ENCODE data around the gene PREP. TPM values are rescaled to one million over a fixed set of nuclear protein-coding genes. Genes with fewer than 3 reads are reported as not detected.

Gene PREP
- polyA plus RNA-seq, 1 of the 3 experiments (the other 2 are of a cell fraction) = 20.9 TPM

GRCh38 chr6:105402939-105403935 is at the start of gene PREP (continued):
- TF ChIP-seq SMC3 (IDR thresholded peaks at IDR 0.05; ENCODE audit: low read depth, low read length) (peak; percentile 56), CTCF (IDR thresholded peaks at IDR 0.05) (peak; percentile 89), RFX5 (IDR thresholded peaks at IDR 0.05; ENCODE audit: low read length) (no peak), NRF1 (IDR thresholded peaks at IDR 0.05; ENCODE audit: low read depth, low read length) (peak; percentile 53), MEF2A (IDR thresholded peaks at IDR 0.05; ENCODE audit: borderline replicate concordance, low read depth) (no peak), RXRA (IDR thresholded peaks at IDR 0.05; ENCODE audit: borderline replicate concordance, low read depth) (no peak), NFIC (IDR thresholded peaks at IDR 0.05; ENCODE audit: borderline replicate concordance) (no peak), MXI1 (IDR thresholded peaks at IDR 0.05; ENCODE audit: low read depth, low read length) (peak; percentile 70), MAX (IDR thresholded peaks at IDR 0.05; ENCODE audit: low read depth) (no peak), GATA2 (CRISPR knock-in tag; IDR thresholded peaks at IDR 0.05) (no peak), TCF12 (IDR thresholded peaks at IDR 0.05) (no peak), EP300 (IDR thresholded peaks at IDR 0.05; ENCODE audit: borderline replicate concordance in 1 of 2, low read depth in 1 of 2, low read length in 1 of 2) (no peak)

DNA sequence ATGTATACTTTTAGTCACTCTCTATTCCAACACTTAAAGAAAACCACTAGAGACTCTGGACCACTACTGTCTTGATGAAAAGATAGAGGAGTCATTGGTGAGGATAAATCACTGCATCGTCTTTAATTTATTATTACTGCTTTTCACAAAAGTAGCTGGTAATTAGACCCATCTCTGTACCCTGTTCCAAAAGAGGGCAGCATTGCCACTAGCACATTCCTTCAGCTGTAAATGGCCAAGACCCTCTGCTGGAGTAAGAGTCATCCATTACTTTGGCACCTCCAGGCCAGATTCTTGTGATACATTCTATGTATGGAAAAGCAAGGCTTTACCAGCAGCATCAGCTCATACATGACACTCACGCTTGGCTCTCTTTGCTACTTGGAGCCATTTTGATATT is 49.5 kb upstream of the PREP start:
- H3K27me3 ChIP-seq (ENCODE audit: insufficient read depth) = no peaks in the 10 kb centered on the region
- H3K79me2 ChIP-seq (ENCODE audit: insufficient read depth) = no peaks in the 10 kb centered on the region
- H4K20me1 ChIP-seq (ENCODE audit: insufficient read depth) = no peaks in the 10 kb centered on the region
- H3K4me3 ChIP-seq (ENCODE audit: low read depth in 2 of 2, low read length in 1 of 2) = no peak overlapping the region
- POLR2A ChIA-PET = no interaction called here
- H3K9me3 ChIP-seq = no peaks in the 10 kb centered on the region
- CTCF ChIA-PET = no interaction called here
- no peak for TF ChIP-seq NRF1 (IDR thresholded peaks at IDR 0.05; ENCODE audit: low read depth, low read length)
- TF ChIP-seq EZH2phosphoT487 (IDR thresholded peaks at IDR 0.05; ENCODE audit: borderline replicate concordance, low read depth) = no peak
- no peak for TF ChIP-seq RFX5 (IDR thresholded peaks at IDR 0.05; ENCODE audit: low read length)
- H3F3A ChIP-seq (replicated peaks; ENCODE audit: insufficient read depth) = no peaks in the 10 kb centered on the region
- no peak overlapping the region for H2AFZ ChIP-seq (ENCODE audit: low read depth)
- no peak for DNase-seq
- no peaks in the 10 kb centered on the region for H3K4me1 ChIP-seq (ENCODE audit: control insufficient read depth in 1 of 2, insufficient read depth in 2 of 2, low read depth in 1 of 2, low read length in 1 of 2)
- no peaks in the 10 kb centered on the region for H3K9me2 ChIP-seq
- H3K4me2 ChIP-seq = no peak overlapping the region
- no peak overlapping the region for H3K27ac ChIP-seq (ENCODE audit: low read depth in 2 of 2, low read length in 1 of 2)
- H3K9ac ChIP-seq = no peak overlapping the region
- WGBS (ENCODE audit: low lambda C conversion rate) = 58% methylated on average over 2 of the region's 2 CpGs
- H3K36me3 ChIP-seq (replicated peaks in 1 of 2; ENCODE audit: control insufficient read depth in 1 of 2, insufficient read depth in 2 of 2, low read length in 1 of 2) = no peaks in the 10 kb centered on the region

Measured in SK-N-SH (cell line).